Measurements from ENCODE around the gene SRP19. TPM values are rescaled to one million over a fixed set of nuclear protein-coding genes. Genes with fewer than 3 reads are reported as not detected.

Gene SRP19
- 29.6 and 86.1 TPM in 2 replicates for total RNA-seq (2011; cell fraction: chromatin; rRNA removed; ENCODE audit: low replicate concordance)
- total RNA-seq (2011; cell fraction: nucleolus; rRNA removed): 14.9 and 19.2 TPM in 2 replicates
- total RNA-seq (2011; cell fraction: nucleoplasm; rRNA removed): 35.4 and 59.2 TPM in 2 replicates
- total RNA-seq (2014; rRNA removed) (55.3 and 78.4 TPM in 2 replicates), total RNA-seq (2014; rRNA removed; fragmentation: Illumina TruSeq; extraction: Trizol) (146 and 163 TPM in 2 replicates), total RNA-seq (2015; rRNA removed; fragmentation: Illumina TruSeq; extraction: Trizol) (143 and 155 TPM in 2 replicates), total RNA-seq (2021) (52.3 and 52.5 TPM in 2 replicates), polyA plus RNA-seq (2011; rRNA removed) (63.0 and 88.7 TPM in 2 replicates), polyA plus RNA-seq (2014; fragmentation: Illumina TruSeq; extraction: Trizol) (137 and 159 TPM in 2 replicates), polyA plus RNA-seq (2014; fragmentation: Nextera tagmentation; extraction: Ambion mirVana) (100 to 1,000 TPM; 287 to 357 TPM), polyA plus RNA-seq (2014; rRNA removed) (109 and 138 TPM in 2 replicates), polyA minus RNA-seq (2011; rRNA and poly(A)+ RNA removed) (34.8 and 47.2 TPM in 2 replicates), Bru-seq, nascent RNA (percentile 80 among the genes with signal in this experiment), BruChase-seq, experiment 1, labeled RNA remaining after a 2-hour chase (percentile 79 among the genes with signal in this experiment), BruChase-seq, experiment 2, labeled RNA remaining after a 6-hour chase (percentile 77 among the genes with signal in this experiment)
- 7.6 and 19.4 TPM in 2 replicates for polyA plus RNA-seq (2011; cell fraction: cytosol; rRNA removed)
- 13.6 and 22.5 TPM in 2 replicates for polyA plus RNA-seq (2011; cell fraction: nucleus; rRNA removed)
- polyA plus RNA-seq (2012): 76.5 and 93.7 TPM in 2 replicates
- 6.0 and 21.6 TPM in 2 replicates for polyA minus RNA-seq (2011; cell fraction: cytosol; rRNA and poly(A)+ RNA removed)
- polyA minus RNA-seq (2011; cell fraction: nucleus; rRNA and poly(A)+ RNA removed): 9.3 and 20.5 TPM in 2 replicates
- long read RNA-seq, experiment 1, transcript SRP19-206 (5 exons, 2,841 nt): minor isoform, 90 of 343 reads
- long read RNA-seq, experiment 1, transcript SRP19-201 (5 exons, 937 nt): minor isoform, 37 of 343 reads
- long read RNA-seq, experiment 1, transcript SRP19-207 (4 exons, 727 nt): minor isoform, 26 of 343 reads
- long read RNA-seq, experiment 1, transcript SRP19-205 (2 exons, 473 nt): major isoform, 98 of 343 reads
- long read RNA-seq, experiment 1, partial matches to known transcripts: 53 of 343 reads
- long read RNA-seq, experiment 1, other reads (novel, unspliced or antisense): 31 of 343 reads
- long read RNA-seq, experiment 2, transcript SRP19-206 (5 exons, 2,841 nt): major isoform, 37 of 53 reads
- long read RNA-seq, experiment 2, transcript SRP19-201 (5 exons, 937 nt): minor isoform, 6 of 53 reads
- long read RNA-seq, experiment 2, partial matches to known transcripts: 2 of 53 reads
- long read RNA-seq, experiment 2, other reads (novel, unspliced or antisense): 4 of 53 reads
- long read RNA-seq, experiment 3, transcript SRP19-206 (5 exons, 2,841 nt): major isoform, 51 of 126 reads
- long read RNA-seq, experiment 3, transcript SRP19-205 (2 exons, 473 nt): minor isoform, 35 of 126 reads
- long read RNA-seq, experiment 3, transcript SRP19-201 (5 exons, 937 nt): minor isoform, 18 of 126 reads
- long read RNA-seq, experiment 3, partial matches to known transcripts: 14 of 126 reads
- long read RNA-seq, experiment 3, other reads (novel, unspliced or antisense): 5 of 126 reads

GRCh38 chr5:112860929-112861637 lies at the start of gene SRP19:
Gene SRP19 (plus strand): TSS chr5:112861287. CDS start chr5:112861377, 90 bp downstream.
- ATAC-seq: peak; percentile 98
- no peaks in the 10 kb centered on the region for H3K9me3 ChIP-seq (replicated peaks; ENCODE audit: control insufficient read depth, insufficient read depth, low read depth, low read length)
- peaks cover 0 to 12% of the 10 kb centered on the region in 2 experiments; a peak in 2 of 5 replicates for H3K4me1 ChIP-seq (replicated peaks in 1 of 2; ENCODE audit: control insufficient read depth in 2 of 2, insufficient read depth in 2 of 2, low read length in 2 of 2)
- no peaks in the 10 kb centered on the region for H3K27me3 ChIP-seq (ENCODE audit: control insufficient read depth in 2 of 2, insufficient read depth in 2 of 2, low read length in 2 of 2)
- peak within 1 kb of the TSS; percentile 81 for H3K27ac ChIP-seq (ENCODE audit: extremely low read depth, low read depth, low read length)
- POLR2A ChIA-PET: interaction anchor here (0.6 to 2.0 kb wide), 13 partner anchors 9 to 305 kb away, joined by 3 to 12 read pairs (median 3); partner anchors contain the start of gene REEP5
- H2AFZ ChIP-seq (ENCODE audit: low read depth, low read length): peak within 1 kb of the TSS; percentile 96
- H3K79me2 ChIP-seq (ENCODE audit: control insufficient read depth, insufficient read depth, low read length): peaks cover 44% of the 10 kb centered on the region
- intact Hi-C loops (cut with micrococcal nuclease): loop anchor here (1.0 to 5.0 kb wide), 3 partner anchors 60 to 169 kb away; partner anchors contain the start of gene DCP2
- 4% methylated on average over 43 of the region's 47 CpGs for WGBS (ENCODE audit: insufficient coverage, low coverage, missing lambda C conversion rate)
- in situ Hi-C loops (cut with MboI): no loop called here
- peaks cover 36% of the 10 kb centered on the region for H3K36me3 ChIP-seq (ENCODE audit: control insufficient read depth, insufficient read depth, low read length)
- H3K4me3 ChIP-seq: peak within 1 kb of the TSS; percentile 82
- H3K9me1 ChIP-seq (ENCODE audit: control insufficient read depth, insufficient read depth, low read length): no peaks in the 10 kb centered on the region
- DNase-seq (ENCODE audit: extremely low read depth in 1 of 4, low spot score in 3 of 4): peak; percentile 88 to 98 (median 92)
- no TSS peak for BruUV-seq (replicated peaks)
- H4K20me1 ChIP-seq (replicated peaks; ENCODE audit: control insufficient read depth, insufficient read depth, low read length): no peaks in the 10 kb centered on the region
- CTCF ChIA-PET (ENCODE audit: low intra/inter-chr PET ratio): no interaction called here
- peak within 1 kb of the TSS; percentile 85 for H3K4me2 ChIP-seq (ENCODE audit: insufficient read depth, low read length)
- FAIRE-seq: peak; percentile 93
- peak within 1 kb of the TSS; percentile 94 to 98 for H3K9ac ChIP-seq (ENCODE audit: insufficient read depth in 1 of 2, low read depth in 2 of 2, low read length in 2 of 2)
- TF ChIP-seq ZC3H11A (IDR thresholded peaks at IDR 0.05; ENCODE audit: low read depth, low read length): no peak
- TF ChIP-seq ATF1 (CRISPR knock-in tag; IDR thresholded peaks at IDR 0.05): peak; percentile 63
- peak; percentile 95 for TF ChIP-seq ATF1 (tag; IDR thresholded peaks at IDR 0.05)
- no peak for TF ChIP-seq FIP1L1 (IDR thresholded peaks at IDR 0.05; ENCODE audit: low read depth, low read length, poor library complexity, severe bottlenecking)
- no peak; the same call in 1 of the 2 replicates for TF ChIP-seq ZNF143 (CRISPR knock-in tag; IDR thresholded peaks at IDR 0.05)
- TF ChIP-seq NCOR1 (IDR thresholded peaks at IDR 0.05): no peak
- no peak for TF ChIP-seq KAT2B (IDR thresholded peaks at IDR 0.05; ENCODE audit: low read depth, low read length)
- peak; percentile 69 for TF ChIP-seq CBX1 (IDR thresholded peaks at IDR 0.05; ENCODE audit: low read depth)
- TF ChIP-seq GTF2F1 (IDR thresholded peaks at IDR 0.05; ENCODE audit: low read depth, low read length): peak; percentile 60; the same call in 1 of the 2 replicates
- peak; percentile 66; the same call in 1 of the 2 replicates for TF ChIP-seq RB1 (IDR thresholded peaks at IDR 0.05; ENCODE audit: low read depth)
- peak; percentile 51 for TF ChIP-seq SP2 (IDR thresholded peaks at IDR 0.05; ENCODE audit: extremely low read depth, low read depth, low read length, poor library complexity, severe bottlenecking)
- no peak for TF ChIP-seq WHSC1 (IDR thresholded peaks at IDR 0.05; ENCODE audit: low read length)
- peak; percentile 15; the same call in 1 of the 2 replicates for TF ChIP-seq PTRF (tag; IDR thresholded peaks at IDR 0.05)
- TF ChIP-seq ZNF444 (CRISPR knock-in tag; IDR thresholded peaks at IDR 0.05): no peak
- peak; percentile 91 for TF ChIP-seq ZNF431 (CRISPR knock-in tag; IDR thresholded peaks at IDR 0.05)
- peak in 1 of 2 experiments; percentile 96; a peak in 2 of 4 replicates for TF ChIP-seq TEAD1 (CRISPR knock-in tag; IDR thresholded peaks at IDR 0.05)
- no peak for TF ChIP-seq HMG20A (CRISPR knock-in tag; conservative IDR thresholded peaks at IDR 0.05)
- peak; percentile 91 for TF ChIP-seq PHF8 (IDR thresholded peaks at IDR 0.05; ENCODE audit: borderline replicate concordance, low read length)
